Keratinocyte (primary cell): ENCODE results near the gene PPP1R1C. TPM values are rescaled to one million over a fixed set of nuclear protein-coding genes. Genes with fewer than 3 reads are reported as not detected.

Experiments used
- DNase-seq: peaks from one replicate; pipeline ENCODE4 v3.0.0-alpha.2; 2011; ENCODE audit warnings: low read depth, missing footprints, low spot score
- FAIRE-seq: peaks from 2 replicates; lab custom pipeline; 2011; peaks lifted over from hg19 to GRCh38; lab: Jason Lieb, UNC
- H2AFZ ChIP-seq: 2 replicates; pipeline ENCODE4 v1.6.0; 2012; ENCODE audit warnings: low read length, control low read depth, inconsistent platforms; ENCODE audit not compliant: control insufficient read depth
- H3K27ac ChIP-seq: 2 replicates; pipeline ENCODE4 v1.5.1; 2011; ENCODE audit warnings: low read length; ENCODE audit not compliant: control insufficient read depth, insufficient read depth
- H3K27me3 ChIP-seq: 3 replicates; pipeline ENCODE4 v1.6.0; 2011; ENCODE audit warnings: low read length; ENCODE audit not compliant: control insufficient read depth, insufficient read depth; ENCODE audit errors: extremely low read depth
- H3K36me3 ChIP-seq, 2 experiments: 2 replicates in 1 of 2; 3 replicates in 1 of 2; pipeline ENCODE4 v1.5.1; 2011; ENCODE audit warnings: low read length in 2 of 2, mild to moderate bottlenecking in 1 of 2; ENCODE audit not compliant: control insufficient read depth in 2 of 2, insufficient read depth in 2 of 2; ENCODE audit errors: extremely low read depth in 1 of 2
- H3K4me1 ChIP-seq: 3 replicates; pipeline ENCODE4 v1.5.1; 2011; ENCODE audit warnings: low read length; ENCODE audit not compliant: control insufficient read depth, insufficient read depth; ENCODE audit errors: extremely low read depth
- H3K4me2 ChIP-seq: 3 replicates; pipeline ENCODE4 v1.6.0; 2011; ENCODE audit warnings: low read depth, low read length; ENCODE audit not compliant: control insufficient read depth, insufficient read depth; ENCODE audit errors: extremely low read depth
- H3K4me3 ChIP-seq, 3 experiments: fragments of 200-600 bp in 1 of 3; sonication (generic) in 1 of 3; 2 replicates in 2 of 3; 3 replicates in 1 of 3; pipeline ENCODE4 v1.5.1; 2011 to 2016; ENCODE audit warnings: low read length in 3 of 3, mild to moderate bottlenecking in 3 of 3, control low read depth in 2 of 3, inconsistent platforms in 1 of 3, low read depth in 1 of 3, mixed read lengths in 1 of 3, mixed run types in 1 of 3, moderate library complexity in 1 of 3; ENCODE audit not compliant: control insufficient read depth in 2 of 3, insufficient read depth in 2 of 3; ENCODE audit errors: extremely low read depth in 1 of 3
- H3K79me2 ChIP-seq: 2 replicates; pipeline ENCODE4 v1.6.0; 2012; ENCODE audit warnings: low read length; ENCODE audit not compliant: control insufficient read depth, insufficient read depth
- H3K9ac ChIP-seq: 3 replicates; pipeline ENCODE4 v1.6.0; 2011; ENCODE audit warnings: low read length; ENCODE audit not compliant: control insufficient read depth, insufficient read depth; ENCODE audit errors: extremely low read depth
- H3K9me1 ChIP-seq: 3 replicates; pipeline ENCODE4 v1.6.0; 2011; ENCODE audit warnings: low read length; ENCODE audit not compliant: control insufficient read depth, insufficient read depth; ENCODE audit errors: extremely low read depth
- H3K9me3 ChIP-seq: 2 replicates; pipeline ENCODE4 v1.5.1; 2012; ENCODE audit warnings: low read depth, low read length; ENCODE audit not compliant: control insufficient read depth
- H4K20me1 ChIP-seq: 3 replicates; pipeline ENCODE4 v1.6.0; 2011; ENCODE audit warnings: low read length; ENCODE audit not compliant: control insufficient read depth, insufficient read depth; ENCODE audit errors: extremely low read depth
- EZH2 ChIP-seq: IDR thresholded peaks from one replicate; pipeline ENCODE4 v1.6.1; 2012; ENCODE audit warnings: inconsistent platforms, mild to moderate bottlenecking, low read length, moderate library complexity
- dilution Hi-C: fragments of 300-500 bp; cut with MboI; formaldehyde crosslinking; loops from one replicate; pipeline ENCODE4 v1.7.0; 2020; ENCODE audit warnings: low sequenced_read_pairs; ENCODE audit not compliant: extremely low pct_ligation_motif_present
- polyA plus RNA-seq, 5 experiments: library from polyadenylated mRNA; depleted of rRNA in 3 of 5; stranded (reverse) in 3 of 5; stranded (forward) in 1 of 5; unstranded in 1 of 5; fragments of >200 nt; gene quantifications; 1 replicate in 1 of 5; 2 replicates in 3 of 5; 3 replicates in 1 of 5; pipeline versions ENCODE4 v1.2.1 to v1.2.3, GENCODE V29; 2011 to 2012; ENCODE audit warnings: missing spikeins in 2 of 5, low read depth in 1 of 5, low replicate concordance in 1 of 5
- TF ChIP-seq, protein P1 (sequence below), 3 experiments: IDR thresholded peaks in 1 of 3; conservative IDR thresholded peaks in 1 of 3; optimal IDR thresholded peaks in 1 of 3; 2 replicates in 2 of 3; 3 replicates in 1 of 3; pipeline versions ENCODE3 to v1.5.1; 2011; ENCODE audit warnings: low read length in 3 of 3, mild to moderate bottlenecking in 3 of 3, moderate library complexity in 2 of 3, control low read depth in 1 of 3, inconsistent platforms in 1 of 3; ENCODE audit not compliant: insufficient read depth in 2 of 3; ENCODE audit errors: extremely low read depth in 1 of 3

Gene PPP1R1C
- polyA plus RNA-seq, 1 donor (not counting 4 experiments of a cell fraction or from before 2014, with no cell fraction given): 4.3 TPM

DNA sequence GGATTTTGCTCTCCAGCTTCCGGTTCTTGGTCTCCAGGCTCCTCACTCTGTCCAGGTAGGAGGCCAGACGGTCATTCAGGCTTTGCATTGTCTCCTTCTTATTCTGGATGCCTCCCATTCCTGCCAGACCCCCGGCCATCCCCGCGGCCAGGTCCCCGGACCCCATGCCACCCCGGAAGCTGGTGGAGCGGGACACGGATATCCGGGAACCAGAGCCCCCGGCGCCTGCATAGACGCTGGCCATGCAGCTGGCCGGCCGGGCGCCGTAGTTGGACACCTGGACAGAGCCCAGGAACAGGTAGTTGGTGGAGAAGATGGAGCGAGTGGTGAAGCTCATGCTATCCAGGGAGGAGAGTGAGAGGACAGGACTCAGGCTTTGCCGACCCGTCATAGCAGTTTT, 23.5 kb upstream of the PPP1R1C start:
- no peaks in the 10 kb centered on the region for H3K9me1 ChIP-seq
- no peak for TF ChIP-seq EZH2
- TF ChIP-seq, protein P1, sequence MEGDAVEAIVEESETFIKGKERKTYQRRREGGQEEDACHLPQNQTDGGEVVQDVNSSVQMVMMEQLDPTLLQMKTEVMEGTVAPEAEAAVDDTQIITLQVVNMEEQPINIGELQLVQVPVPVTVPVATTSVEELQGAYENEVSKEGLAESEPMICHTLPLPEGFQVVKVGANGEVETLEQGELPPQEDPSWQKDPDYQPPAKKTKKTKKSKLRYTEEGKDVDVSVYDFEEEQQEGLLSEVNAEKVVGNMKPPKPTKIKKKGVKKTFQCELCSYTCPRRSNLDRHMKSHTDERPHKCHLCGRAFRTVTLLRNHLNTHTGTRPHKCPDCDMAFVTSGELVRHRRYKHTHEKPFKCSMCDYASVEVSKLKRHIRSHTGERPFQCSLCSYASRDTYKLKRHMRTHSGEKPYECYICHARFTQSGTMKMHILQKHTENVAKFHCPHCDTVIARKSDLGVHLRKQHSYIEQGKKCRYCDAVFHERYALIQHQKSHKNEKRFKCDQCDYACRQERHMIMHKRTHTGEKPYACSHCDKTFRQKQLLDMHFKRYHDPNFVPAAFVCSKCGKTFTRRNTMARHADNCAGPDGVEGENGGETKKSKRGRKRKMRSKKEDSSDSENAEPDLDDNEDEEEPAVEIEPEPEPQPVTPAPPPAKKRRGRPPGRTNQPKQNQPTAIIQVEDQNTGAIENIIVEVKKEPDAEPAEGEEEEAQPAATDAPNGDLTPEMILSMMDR (optimal IDR thresholded peaks at IDR 0.05 in 1 of 3, IDR thresholded peaks at IDR 0.05 in 1 of 3, conservative IDR thresholded peaks at IDR 0.05 in 1 of 3; ENCODE audit: extremely low read depth in 1 of 3, insufficient read depth in 2 of 3, low read length in 3 of 3): no peak
- H3K9me3 ChIP-seq: no peaks in the 10 kb centered on the region
- H2AFZ ChIP-seq: no peak overlapping the region
- H3K27me3 ChIP-seq: no peaks in the 10 kb centered on the region
- no peaks in the 10 kb centered on the region for H4K20me1 ChIP-seq
- no peak overlapping the region for H3K27ac ChIP-seq
- H3K79me2 ChIP-seq: no peaks in the 10 kb centered on the region
- no peaks in the 10 kb centered on the region for H3K36me3 ChIP-seq
- no peak overlapping the region for H3K4me3 ChIP-seq
- no peak overlapping the region for H3K4me2 ChIP-seq
- no peak for FAIRE-seq
- dilution Hi-C loops: no loop called here
- DNase-seq: no peak
- peaks cover 7% of the 10 kb centered on the region for H3K4me1 ChIP-seq
- no peak overlapping the region for H3K9ac ChIP-seq

GRCh38 chr2:181970160-181970794, 15.4 kb upstream of the PPP1R1C start:
- no peaks in the 10 kb centered on the region for H3K36me3 ChIP-seq
- H3K4me1 ChIP-seq: peaks cover 28% of the 10 kb centered on the region
- no peaks in the 10 kb centered on the region for H3K27me3 ChIP-seq
- TF ChIP-seq, protein P1 (optimal IDR thresholded peaks at IDR 0.05 in 1 of 3, IDR thresholded peaks at IDR 0.05 in 1 of 3, conservative IDR thresholded peaks at IDR 0.05 in 1 of 3; ENCODE audit: extremely low read depth in 1 of 3, insufficient read depth in 2 of 3, low read length in 3 of 3): no peak
- TF ChIP-seq EZH2: no peak
- no peak overlapping the region for H3K27ac ChIP-seq
- DNase-seq (no peak), FAIRE-seq (no peak)
- no peak overlapping the region for H3K4me2 ChIP-seq
- H4K20me1 ChIP-seq: no peaks in the 10 kb centered on the region
- no peak overlapping the region for H3K4me3 ChIP-seq
- dilution Hi-C loops: no loop called here
- no peak overlapping the region for H3K9ac ChIP-seq
- no peaks in the 10 kb centered on the region for H3K9me3 ChIP-seq
- H3K9me1 ChIP-seq: no peaks in the 10 kb centered on the region
- no peaks in the 10 kb centered on the region for H3K79me2 ChIP-seq
- H2AFZ ChIP-seq: no peak overlapping the region
